Amygdala (tissue), 56 donors: ENCODE measurements around the gene ENTREP1.
"Not testable (repeated sequence)": the region's sequence is repeated elsewhere in the genome, so short reads cannot be mapped to it uniquely, and the experiment has no call there.

Experiments used
- DNase-seq, 56 donors: peaks; one replicate each; lab custom pipeline; 2025; lab: John Stamatoyannopoulos, UW

The ENTREP1 gene

GRCh38 chr9:69324549-69325401 is at the start of gene ENTREP1:
Gene ENTREP1, plus strand, starts transcription at chr9:69325215. Its CDS starts 95 bp downstream, at chr9:69325310.
- peak in 39 of 56 donors; percentile 8 to 78 (median 41) for DNase-seq

GRCh38 chr9:69276775-69277174 is 48.2 kb upstream of the ENTREP1 start:
- DNase-seq: no peak

GRCh38 chr9:69279084-69279731 is 45.8 kb upstream of the ENTREP1 start:
- no peak for DNase-seq

GRCh38 chr9:69279733-69280132 is 45.3 kb upstream of the ENTREP1 start:
- no peak for DNase-seq

GRCh38 chr9:69283003-69283402 is 42.0 kb upstream of the ENTREP1 start:
- no peak for DNase-seq

GRCh38 chr9:69292078-69292477 is 32.9 kb upstream of the ENTREP1 start:
- no peak for DNase-seq

- no peak for DNase-seq
These were observed 31.9 kb upstream of the ENTREP1 start for GRCh38 chr9:69293156-69293555.

- DNase-seq: peak in 3 of 56 donors; percentile 4 to 12 (median 7)
These were observed 29.0 kb upstream of the ENTREP1 start for GRCh38 chr9:69295872-69296552.

GRCh38 chr9:69297300-69297980 is 27.6 kb upstream of the ENTREP1 start:
- DNase-seq: no peak

- no peak for DNase-seq
These were observed 25.7 kb upstream of the ENTREP1 start for GRCh38 chr9:69299315-69299714.

- no peak for DNase-seq
These were observed 25.2 kb upstream of the ENTREP1 start for GRCh38 chr9:69299826-69300225.

- DNase-seq: no peak
These were observed 21.7 kb upstream of the ENTREP1 start for GRCh38 chr9:69303331-69303730.

GRCh38 chr9:69306895-69307445 is 18.0 kb upstream of the ENTREP1 start:
- DNase-seq: not testable (repeated sequence)

GRCh38 chr9:69307446-69308205 is 17.4 kb upstream of the ENTREP1 start:
- no peak for DNase-seq

GRCh38 chr9:69308206-69308931 is 16.6 kb upstream of the ENTREP1 start:
- DNase-seq: no peak

- no peak for DNase-seq
These were observed 11.8 kb upstream of the ENTREP1 start for GRCh38 chr9:69313175-69313574.

GRCh38 chr9:69314547-69314946 is 10.5 kb upstream of the ENTREP1 start:
- no peak for DNase-seq

- no peak for DNase-seq
These were observed 7.9 kb upstream of the ENTREP1 start for GRCh38 chr9:69317081-69317480.

- DNase-seq: no peak
These were observed 7.1 kb upstream of the ENTREP1 start for GRCh38 chr9:69317894-69318293.
